HG02678 (cell line): ENCODE measurements around the gene PTPRT.

Source experiments
- ATAC-seq: cut with Tn5 transposase; IDR thresholded peaks from one replicate; pipeline ENCODE4 v1.9.1; 2021; ENCODE audit warnings: mild to moderate bottlenecking, moderate library complexity; ENCODE audit not compliant: unreplicated experiment

PTPRT gene

GRCh38 chr20:42978184-42978974, 211.3 kb downstream of the PTPRT start:
- ATAC-seq = no peak

GRCh38 chr20:42975974-42976373, 213.7 kb downstream of the PTPRT start:
- no peak for ATAC-seq

- no peak for ATAC-seq
These were observed 215.4 kb downstream of the PTPRT start for GRCh38 chr20:42974347-42974746.

- ATAC-seq = no peak
These were observed 217.1 kb downstream of the PTPRT start for GRCh38 chr20:42972591-42972990.

- ATAC-seq = no peak
These were observed 221.0 kb downstream of the PTPRT start for GRCh38 chr20:42968746-42969145.

GRCh38 chr20:42963796-42964195, 225.9 kb downstream of the PTPRT start:
- ATAC-seq = no peak

GRCh38 chr20:42961771-42962170, 227.9 kb downstream of the PTPRT start:
- no peak for ATAC-seq

GRCh38 chr20:42959996-42960395, 229.7 kb downstream of the PTPRT start:
- ATAC-seq = no peak

GRCh38 chr20:42958367-42959069, 231.2 kb downstream of the PTPRT start:
- no peak for ATAC-seq

- no peak for ATAC-seq
These were observed 232.0 kb downstream of the PTPRT start for GRCh38 chr20:42957704-42958095.

- ATAC-seq = no peak
These were observed 232.5 kb downstream of the PTPRT start for GRCh38 chr20:42957018-42957703.

- no peak for ATAC-seq
These were observed 234.0 kb downstream of the PTPRT start for GRCh38 chr20:42955713-42956112.

GRCh38 chr20:42954951-42955350, 234.8 kb downstream of the PTPRT start:
- ATAC-seq = no peak

- no peak for ATAC-seq
These were observed 239.8 kb downstream of the PTPRT start for GRCh38 chr20:42949950-42950349.

- ATAC-seq = no peak
These were observed 244.3 kb downstream of the PTPRT start for GRCh38 chr20:42945234-42945994.

GRCh38 chr20:42941629-42942028, 248.1 kb downstream of the PTPRT start:
- ATAC-seq = no peak

GRCh38 chr20:42938441-42939205, 251.1 kb downstream of the PTPRT start:
- ATAC-seq = no peak

GRCh38 chr20:42936482-42936881, 253.2 kb downstream of the PTPRT start:
- no peak for ATAC-seq

GRCh38 chr20:42924215-42924614, 265.5 kb downstream of the PTPRT start:
- no peak for ATAC-seq

- ATAC-seq = no peak
These were observed 266.3 kb downstream of the PTPRT start for GRCh38 chr20:42923348-42923918.
